ENCODE results near the gene NBPF3.

NBPF3 gene, protein sequence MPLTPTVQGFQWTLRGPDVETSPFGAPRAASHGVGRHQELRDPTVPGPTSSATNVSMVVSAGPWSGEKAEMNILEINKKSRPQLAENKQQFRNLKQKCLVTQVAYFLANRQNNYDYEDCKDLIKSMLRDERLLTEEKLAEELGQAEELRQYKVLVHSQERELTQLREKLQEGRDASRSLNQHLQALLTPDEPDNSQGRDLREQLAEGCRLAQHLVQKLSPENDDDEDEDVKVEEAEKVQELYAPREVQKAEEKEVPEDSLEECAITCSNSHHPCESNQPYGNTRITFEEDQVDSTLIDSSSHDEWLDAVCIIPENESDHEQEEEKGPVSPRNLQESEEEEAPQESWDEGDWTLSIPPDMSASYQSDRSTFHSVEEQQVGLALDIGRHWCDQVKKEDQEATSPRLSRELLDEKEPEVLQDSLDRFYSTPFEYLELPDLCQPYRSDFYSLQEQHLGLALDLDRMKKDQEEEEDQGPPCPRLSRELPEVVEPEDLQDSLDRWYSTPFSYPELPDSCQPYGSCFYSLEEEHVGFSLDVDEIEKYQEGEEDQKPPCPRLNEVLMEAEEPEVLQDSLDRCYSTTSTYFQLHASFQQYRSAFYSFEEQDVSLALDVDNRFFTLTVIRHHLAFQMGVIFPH

DNA sequence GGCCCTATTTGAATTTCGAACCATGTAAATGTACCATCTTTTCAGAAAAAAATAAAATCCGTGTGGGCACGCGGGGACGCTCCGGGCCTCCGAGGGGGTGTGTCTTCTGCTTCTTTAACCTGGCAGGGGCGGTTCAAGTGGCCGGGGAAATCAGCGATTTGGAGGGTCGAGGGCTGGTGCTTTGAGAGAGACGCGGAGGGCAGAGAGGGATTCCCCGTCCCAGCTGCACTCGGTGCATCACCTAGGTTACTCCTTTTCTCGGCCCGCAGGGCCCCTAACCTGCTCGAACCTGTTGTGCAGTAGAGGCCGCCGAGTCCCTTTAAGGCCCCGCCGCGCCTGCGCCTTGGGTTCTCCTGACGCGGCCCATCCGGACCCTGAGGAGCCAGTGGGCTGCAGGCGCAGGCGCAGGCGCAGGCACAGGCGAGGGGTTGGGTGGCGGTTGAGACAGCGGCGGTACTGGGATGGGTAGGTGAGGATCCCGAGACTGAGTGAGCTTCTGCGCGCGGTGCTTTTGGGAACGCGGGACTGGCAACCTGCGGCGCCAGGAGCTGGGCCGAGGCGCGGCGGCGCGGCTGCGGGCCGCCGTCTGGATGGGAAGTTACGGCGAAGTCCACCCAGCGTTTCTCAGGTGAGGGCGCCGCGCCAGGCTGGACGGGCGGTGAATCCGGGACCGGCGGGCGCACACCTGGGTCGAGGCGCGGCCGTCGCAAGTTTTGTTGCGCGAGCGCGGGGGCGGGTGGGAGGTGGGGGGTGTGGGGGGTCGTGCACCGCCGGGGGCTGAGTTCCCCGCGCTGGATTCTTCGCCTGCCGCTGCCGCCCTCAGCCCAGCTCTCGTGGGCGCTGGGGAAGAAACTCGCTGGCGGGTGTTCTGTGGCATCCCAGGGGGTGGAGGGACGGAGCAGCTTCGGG lies at the start of gene NBPF3:
Gene NBPF3, plus strand, starts transcription at position 417 of the 909 bp plus-strand sequence. CDS start 4,950 bp downstream, outside the sequence.
- TF ChIP-seq PPARA (CRISPR knock-in tag; IDR thresholded peaks at IDR 0.05; ENCODE audit: borderline replicate concordance) (no peak), ZC3H10 (CRISPR knock-in tag; IDR thresholded peaks at IDR 0.05) (no peak), GLIS3 (CRISPR knock-in tag; IDR thresholded peaks at IDR 0.05) (no peak), OSR1 (CRISPR knock-in tag; IDR thresholded peaks at IDR 0.05) (no peak), ZNF8 (CRISPR knock-in tag; IDR thresholded peaks at IDR 0.05) (no peak), ESRRG (CRISPR knock-in tag; IDR thresholded peaks at IDR 0.05) (no peak), PATZ1 (CRISPR knock-in tag; IDR thresholded peaks at IDR 0.05; ENCODE audit: borderline replicate concordance) (no peak), ZNF565 (CRISPR knock-in tag; conservative IDR thresholded peaks at IDR 0.05; ENCODE audit: low read depth) (no peak), RARB (CRISPR knock-in tag; IDR thresholded peaks at IDR 0.05) (no peak), SNAI2 (CRISPR knock-in tag; IDR thresholded peaks at IDR 0.05) (no peak), ZFP30 (CRISPR knock-in tag; IDR thresholded peaks at IDR 0.05) (no peak), TSHZ2 (CRISPR knock-in tag; IDR thresholded peaks at IDR 0.05) (no peak), CSDC2 (CRISPR knock-in tag; IDR thresholded peaks at IDR 0.05) (no peak), ISL1 (CRISPR knock-in tag; IDR thresholded peaks at IDR 0.05) (no peak), ZNF70 (CRISPR knock-in tag; IDR thresholded peaks at IDR 0.05) (no peak), TCF4 (CRISPR knock-in tag; IDR thresholded peaks at IDR 0.05; ENCODE audit: borderline replicate concordance) (no peak), CREB5 (CRISPR knock-in tag; IDR thresholded peaks at IDR 0.05; ENCODE audit: low read depth) (no peak)
- TF ChIP-seq, protein P1, sequence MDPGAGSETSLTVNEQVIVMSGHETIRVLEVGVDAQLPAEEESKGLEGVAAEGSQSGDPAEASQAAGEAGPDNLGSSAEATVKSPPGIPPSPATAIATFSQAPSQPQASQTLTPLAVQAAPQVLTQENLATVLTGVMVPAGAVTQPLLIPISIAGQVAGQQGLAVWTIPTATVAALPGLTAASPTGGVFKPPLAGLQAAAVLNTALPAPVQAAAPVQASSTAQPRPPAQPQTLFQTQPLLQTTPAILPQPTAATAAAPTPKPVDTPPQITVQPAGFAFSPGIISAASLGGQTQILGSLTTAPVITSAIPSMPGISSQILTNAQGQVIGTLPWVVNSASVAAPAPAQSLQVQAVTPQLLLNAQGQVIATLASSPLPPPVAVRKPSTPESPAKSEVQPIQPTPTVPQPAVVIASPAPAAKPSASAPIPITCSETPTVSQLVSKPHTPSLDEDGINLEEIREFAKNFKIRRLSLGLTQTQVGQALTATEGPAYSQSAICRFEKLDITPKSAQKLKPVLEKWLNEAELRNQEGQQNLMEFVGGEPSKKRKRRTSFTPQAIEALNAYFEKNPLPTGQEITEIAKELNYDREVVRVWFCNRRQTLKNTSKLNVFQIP (CRISPR knock-in tag; IDR thresholded peaks at IDR 0.05; ENCODE audit: borderline replicate concordance, low read depth), result no peak
- ATAC-seq, result peak; percentile 100

DNA sequence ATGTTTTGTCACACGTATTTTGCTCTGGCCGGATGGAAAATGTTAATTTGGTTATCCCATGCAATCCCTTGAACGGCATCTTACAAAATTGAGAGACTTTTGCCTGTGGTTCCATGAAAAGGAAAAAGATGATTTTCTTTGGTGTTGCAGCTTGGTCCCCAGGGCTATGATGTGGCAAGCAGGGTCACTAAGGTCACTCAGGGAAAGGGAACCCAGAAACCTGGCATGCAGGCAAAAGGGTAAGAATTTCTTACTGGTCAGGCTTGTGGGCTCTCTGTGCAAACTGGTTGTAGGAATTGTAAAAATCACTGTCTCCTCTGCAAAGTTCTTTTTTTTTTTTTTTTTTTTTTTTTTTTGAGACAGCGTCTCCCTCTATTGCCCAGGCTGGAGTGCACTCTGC lies 48.4 kb upstream of the NBPF3 start:
- no peak for ATAC-seq
- no peak for TF ChIP-seq CSDC2 (CRISPR knock-in tag; IDR thresholded peaks at IDR 0.05)
- TF ChIP-seq TSHZ2 (CRISPR knock-in tag; IDR thresholded peaks at IDR 0.05), result no peak
- no peak for TF ChIP-seq BACH2 (CRISPR knock-in tag; IDR thresholded peaks at IDR 0.05; ENCODE audit: borderline replicate concordance)
- no peak for TF ChIP-seq TOX (CRISPR knock-in tag; IDR thresholded peaks at IDR 0.05; ENCODE audit: borderline replicate concordance)
- TF ChIP-seq SNAI2 (CRISPR knock-in tag; IDR thresholded peaks at IDR 0.05), result no peak
- TF ChIP-seq ZNF70 (CRISPR knock-in tag; IDR thresholded peaks at IDR 0.05), result no peak
- TF ChIP-seq ZC3H10 (CRISPR knock-in tag; IDR thresholded peaks at IDR 0.05), result no peak
- TF ChIP-seq PPARA (CRISPR knock-in tag; IDR thresholded peaks at IDR 0.05; ENCODE audit: borderline replicate concordance), result no peak
- no peak for TF ChIP-seq ZNF565 (CRISPR knock-in tag; conservative IDR thresholded peaks at IDR 0.05; ENCODE audit: low read depth)
